ENCODE results near the gene OR9Q1.
"Not testable (repeated sequence)": the region's sequence is repeated elsewhere in the genome, so short reads cannot be mapped to it uniquely, and the experiment has no call there.

Gene OR9Q1

DNA sequence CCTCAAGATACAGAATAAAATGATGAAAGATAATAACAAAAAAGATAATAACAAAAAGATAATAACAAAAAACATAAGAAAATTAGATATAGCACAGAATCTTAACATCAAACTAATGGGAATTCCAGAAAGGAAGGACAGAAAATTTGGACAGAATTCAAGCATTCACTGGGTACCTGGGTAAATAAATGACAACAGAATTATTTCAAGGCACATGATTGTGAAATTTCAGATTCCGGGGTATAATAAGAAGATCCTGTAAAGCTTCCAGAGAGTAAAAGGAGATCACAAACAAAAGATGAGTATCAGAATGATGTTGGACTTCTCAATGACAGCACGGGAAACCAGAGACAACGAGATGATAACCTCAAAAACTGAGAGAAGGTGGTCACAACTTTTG, 42.1 kb upstream of the OR9Q1 start:
- no peaks in the 10 kb centered on the region for H3K4me1 ChIP-seq (ENCODE audit: control extremely low read depth in 1 of 4, control insufficient read depth in 4 of 4, insufficient read depth in 4 of 4, low read length in 3 of 4)
- POLR2A ChIA-PET, result no interaction called here
- no peak for DNase-seq
- CTCF ChIA-PET, result no interaction called here
- H3K4me3 ChIP-seq (ENCODE audit: control insufficient read depth in 1 of 7, extremely low read depth in 1 of 7, insufficient read depth in 4 of 7, low read depth in 2 of 7, low read length in 6 of 7), result no peak overlapping the region
- H3K27me3 ChIP-seq (replicated peaks in 2 of 5; ENCODE audit: control insufficient read depth in 4 of 5, insufficient read depth in 5 of 5, low read length in 4 of 5), result no peaks in the 10 kb centered on the region
- H3K27ac ChIP-seq (ENCODE audit: insufficient read depth in 1 of 2, low read depth in 1 of 2, low read length in 2 of 2, poor library complexity in 1 of 2, severe bottlenecking in 2 of 2), result no peak overlapping the region
- no peaks in the 10 kb centered on the region for H3K36me3 ChIP-seq (ENCODE audit: control insufficient read depth in 4 of 4, insufficient read depth in 4 of 4, low read length in 3 of 4)
- WGBS (ENCODE audit: insufficient coverage), result 100% methylated on average over 2 of the region's 3 CpGs
- H3K9me3 ChIP-seq (ENCODE audit: control extremely low read depth in 1 of 5, control insufficient read depth in 4 of 5, insufficient read depth in 2 of 5, low read depth in 1 of 5, low read length in 4 of 5), result peaks cover 0 to 2% (median 0%) of the 10 kb centered on the region in 5 experiments

GRCh38 chr11:57982776-57983175, 40.9 kb upstream of the OR9Q1 start:
- POLR2A ChIA-PET, result no interaction called here
- H3K27me3 ChIP-seq (replicated peaks in 2 of 5; ENCODE audit: control insufficient read depth in 4 of 5, insufficient read depth in 5 of 5, low read length in 4 of 5), result no peaks in the 10 kb centered on the region
- 71% methylated on average over 3 of the region's 4 CpGs for WGBS (ENCODE audit: insufficient coverage)

DNA sequence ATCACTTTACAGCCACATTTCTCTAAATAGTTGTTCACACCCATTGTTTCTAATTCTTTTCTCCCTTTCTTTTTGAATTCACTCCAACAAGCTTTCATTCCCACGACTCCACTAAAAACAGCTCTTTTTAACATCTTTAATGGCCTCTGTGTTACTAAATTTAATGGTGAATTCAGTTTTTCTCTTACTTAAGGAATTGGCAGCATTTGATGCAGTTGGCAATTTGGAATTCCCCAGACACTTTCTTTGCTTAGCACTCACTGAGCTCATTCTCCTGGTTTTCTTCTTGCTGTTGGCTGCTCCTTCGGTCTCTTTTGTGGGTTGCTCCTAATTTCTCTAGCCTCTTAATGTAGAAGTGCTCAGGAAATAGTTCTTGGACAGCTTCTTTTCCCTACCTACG, 40.5 kb upstream of the OR9Q1 start:
- DNase-seq, result no peak
- Histone ChIP-seq H3K9me3 (ENCODE audit: control extremely low read depth in 1 of 5, control insufficient read depth in 4 of 5, insufficient read depth in 2 of 5, low read depth in 1 of 5, low read length in 4 of 5) (peaks cover 0 to 2% (median 0%) of the 10 kb centered on the region in 5 experiments), H3K36me3 (ENCODE audit: control insufficient read depth in 4 of 4, insufficient read depth in 4 of 4, low read length in 3 of 4) (no peaks in the 10 kb centered on the region), H3K27me3 (replicated peaks in 2 of 5; ENCODE audit: control insufficient read depth in 4 of 5, insufficient read depth in 5 of 5, low read length in 4 of 5) (no peaks in the 10 kb centered on the region), H3K27ac (ENCODE audit: insufficient read depth in 1 of 2, low read depth in 1 of 2, low read length in 2 of 2, poor library complexity in 1 of 2, severe bottlenecking in 2 of 2) (no peak overlapping the region), H3K4me1 (ENCODE audit: control extremely low read depth in 1 of 4, control insufficient read depth in 4 of 4, insufficient read depth in 4 of 4, low read length in 3 of 4) (no peaks in the 10 kb centered on the region), H3K4me3 (ENCODE audit: control insufficient read depth in 1 of 7, extremely low read depth in 1 of 7, insufficient read depth in 4 of 7, low read depth in 2 of 7, low read length in 6 of 7) (no peak overlapping the region)
- CTCF ChIA-PET, result no interaction called here
- WGBS (ENCODE audit: insufficient coverage), result 100% methylated on average over 1 of the region's 3 CpGs
- POLR2A ChIA-PET, result no interaction called here

More at GRCh38 chr11:57982776-57983175, 40.9 kb upstream of the OR9Q1 start:
- no peaks in the 10 kb centered on the region for H3K36me3 ChIP-seq (ENCODE audit: control insufficient read depth in 4 of 4, insufficient read depth in 4 of 4, low read length in 3 of 4)
- no peak for DNase-seq
- H3K4me1 ChIP-seq (ENCODE audit: control extremely low read depth in 1 of 4, control insufficient read depth in 4 of 4, insufficient read depth in 4 of 4, low read length in 3 of 4), result no peaks in the 10 kb centered on the region
- no peak overlapping the region for H3K27ac ChIP-seq (ENCODE audit: insufficient read depth in 1 of 2, low read depth in 1 of 2, low read length in 2 of 2, poor library complexity in 1 of 2, severe bottlenecking in 2 of 2)
- H3K4me3 ChIP-seq (ENCODE audit: control insufficient read depth in 1 of 7, extremely low read depth in 1 of 7, insufficient read depth in 4 of 7, low read depth in 2 of 7, low read length in 6 of 7), result no peak overlapping the region
- CTCF ChIA-PET, result no interaction called here
- H3K9me3 ChIP-seq (ENCODE audit: control extremely low read depth in 1 of 5, control insufficient read depth in 4 of 5, insufficient read depth in 2 of 5, low read depth in 1 of 5, low read length in 4 of 5), result peaks cover 0 to 2% (median 0%) of the 10 kb centered on the region in 5 experiments

- H3K4me1 ChIP-seq (ENCODE audit: control extremely low read depth in 1 of 4, control insufficient read depth in 4 of 4, insufficient read depth in 4 of 4, low read length in 3 of 4); H3K36me3 ChIP-seq (ENCODE audit: control insufficient read depth in 4 of 4, insufficient read depth in 4 of 4, low read length in 3 of 4); H3K4me3 ChIP-seq (ENCODE audit: control insufficient read depth in 1 of 7, extremely low read depth in 1 of 7, insufficient read depth in 4 of 7, low read depth in 2 of 7, low read length in 6 of 7); POLR2A ChIA-PET; H3K27me3 ChIP-seq (replicated peaks in 2 of 5; ENCODE audit: control insufficient read depth in 4 of 5, insufficient read depth in 5 of 5, low read length in 4 of 5); H3K9me3 ChIP-seq (ENCODE audit: control extremely low read depth in 1 of 5, control insufficient read depth in 4 of 5, insufficient read depth in 2 of 5, low read depth in 1 of 5, low read length in 4 of 5); DNase-seq; H3K27ac ChIP-seq (ENCODE audit: insufficient read depth in 1 of 2, low read depth in 1 of 2, low read length in 2 of 2, poor library complexity in 1 of 2, severe bottlenecking in 2 of 2); CTCF ChIA-PET: not testable (repeated sequence)
- 37% methylated on average over 2 of the region's 13 CpGs for WGBS (ENCODE audit: insufficient coverage)
Observed at GRCh38 chr11:57999523-57999922, 24.2 kb upstream of the OR9Q1 start.

- H3K9me3 ChIP-seq (ENCODE audit: control extremely low read depth in 1 of 5, control insufficient read depth in 4 of 5, insufficient read depth in 2 of 5, low read depth in 1 of 5, low read length in 4 of 5); CTCF ChIA-PET; POLR2A ChIA-PET; H3K27ac ChIP-seq (ENCODE audit: insufficient read depth in 1 of 2, low read depth in 1 of 2, low read length in 2 of 2, poor library complexity in 1 of 2, severe bottlenecking in 2 of 2); H3K27me3 ChIP-seq (replicated peaks in 2 of 5; ENCODE audit: control insufficient read depth in 4 of 5, insufficient read depth in 5 of 5, low read length in 4 of 5); DNase-seq; H3K36me3 ChIP-seq (ENCODE audit: control insufficient read depth in 4 of 4, insufficient read depth in 4 of 4, low read length in 3 of 4); H3K4me3 ChIP-seq (ENCODE audit: control insufficient read depth in 1 of 7, extremely low read depth in 1 of 7, insufficient read depth in 4 of 7, low read depth in 2 of 7, low read length in 6 of 7); H3K4me1 ChIP-seq (ENCODE audit: control extremely low read depth in 1 of 4, control insufficient read depth in 4 of 4, insufficient read depth in 4 of 4, low read length in 3 of 4): not testable (repeated sequence)
- 89% methylated on average over 5 of the region's 10 CpGs for WGBS (ENCODE audit: insufficient coverage)
Observed at GRCh38 chr11:58000021-58000420, 23.7 kb upstream of the OR9Q1 start.

- Histone ChIP-seq H3K27me3 (replicated peaks in 2 of 5; ENCODE audit: control insufficient read depth in 4 of 5, insufficient read depth in 5 of 5, low read length in 4 of 5) (no peaks in the 10 kb centered on the region), H3K4me3 (ENCODE audit: control insufficient read depth in 1 of 7, extremely low read depth in 1 of 7, insufficient read depth in 4 of 7, low read depth in 2 of 7, low read length in 6 of 7) (no peak overlapping the region), H3K36me3 (ENCODE audit: control insufficient read depth in 4 of 4, insufficient read depth in 4 of 4, low read length in 3 of 4) (no peaks in the 10 kb centered on the region), H3K4me1 (ENCODE audit: control extremely low read depth in 1 of 4, control insufficient read depth in 4 of 4, insufficient read depth in 4 of 4, low read length in 3 of 4) (peaks cover 0 to 5% (median 0%) of the 10 kb centered on the region in 4 experiments), H3K9me3 (ENCODE audit: control extremely low read depth in 1 of 5, control insufficient read depth in 4 of 5, insufficient read depth in 2 of 5, low read depth in 1 of 5, low read length in 4 of 5) (peaks cover 0 to 4% (median 2%) of the 10 kb centered on the region in 5 experiments), H3K27ac (ENCODE audit: insufficient read depth in 1 of 2, low read depth in 1 of 2, low read length in 2 of 2, poor library complexity in 1 of 2, severe bottlenecking in 2 of 2) (no peak overlapping the region)
- 80% methylated on average over 5 of the region's 5 CpGs for WGBS (ENCODE audit: insufficient coverage)
- ChIA-PET CTCF (no interaction called here), POLR2A (no interaction called here)
- DNase-seq, result no peak
Observed at GRCh38 chr11:58000699-58001098, 23.0 kb upstream of the OR9Q1 start.

- no peaks in the 10 kb centered on the region for H3K36me3 ChIP-seq (ENCODE audit: control insufficient read depth in 4 of 4, insufficient read depth in 4 of 4, low read length in 3 of 4)
- no peak for DNase-seq
- CTCF ChIA-PET, result no interaction called here
- no peak overlapping the region for H3K27ac ChIP-seq (ENCODE audit: insufficient read depth in 1 of 2, low read depth in 1 of 2, low read length in 2 of 2, poor library complexity in 1 of 2, severe bottlenecking in 2 of 2)
- no peaks in the 10 kb centered on the region for H3K27me3 ChIP-seq (replicated peaks in 2 of 5; ENCODE audit: control insufficient read depth in 4 of 5, insufficient read depth in 5 of 5, low read length in 4 of 5)
- POLR2A ChIA-PET, result no interaction called here
- peaks cover 0 to 4% (median 2%) of the 10 kb centered on the region in 5 experiments for H3K9me3 ChIP-seq (ENCODE audit: control extremely low read depth in 1 of 5, control insufficient read depth in 4 of 5, insufficient read depth in 2 of 5, low read depth in 1 of 5, low read length in 4 of 5)
- H3K4me3 ChIP-seq (ENCODE audit: control insufficient read depth in 1 of 7, extremely low read depth in 1 of 7, insufficient read depth in 4 of 7, low read depth in 2 of 7, low read length in 6 of 7), result no peak overlapping the region
- peaks cover 0 to 5% (median 0%) of the 10 kb centered on the region in 4 experiments for H3K4me1 ChIP-seq (ENCODE audit: control extremely low read depth in 1 of 4, control insufficient read depth in 4 of 4, insufficient read depth in 4 of 4, low read length in 3 of 4)
- WGBS (ENCODE audit: insufficient coverage), result no CpG with 5 or more reads among the region's 2 CpGs
Observed at GRCh38 chr11:58003036-58003435, 20.6 kb upstream of the OR9Q1 start.

All from common myeloid progenitor, CD34-positive (primary cell).